Measurements from ENCODE around the gene WDR7. TPM values are rescaled to one million over a fixed set of nuclear protein-coding genes. Genes with fewer than 3 reads are reported as not detected.

WDR7 gene
- total and polyA plus RNA-seq, 3 donors from 2014 or later = 19.4 to 63.6 (median 35.9) TPM

DNA sequence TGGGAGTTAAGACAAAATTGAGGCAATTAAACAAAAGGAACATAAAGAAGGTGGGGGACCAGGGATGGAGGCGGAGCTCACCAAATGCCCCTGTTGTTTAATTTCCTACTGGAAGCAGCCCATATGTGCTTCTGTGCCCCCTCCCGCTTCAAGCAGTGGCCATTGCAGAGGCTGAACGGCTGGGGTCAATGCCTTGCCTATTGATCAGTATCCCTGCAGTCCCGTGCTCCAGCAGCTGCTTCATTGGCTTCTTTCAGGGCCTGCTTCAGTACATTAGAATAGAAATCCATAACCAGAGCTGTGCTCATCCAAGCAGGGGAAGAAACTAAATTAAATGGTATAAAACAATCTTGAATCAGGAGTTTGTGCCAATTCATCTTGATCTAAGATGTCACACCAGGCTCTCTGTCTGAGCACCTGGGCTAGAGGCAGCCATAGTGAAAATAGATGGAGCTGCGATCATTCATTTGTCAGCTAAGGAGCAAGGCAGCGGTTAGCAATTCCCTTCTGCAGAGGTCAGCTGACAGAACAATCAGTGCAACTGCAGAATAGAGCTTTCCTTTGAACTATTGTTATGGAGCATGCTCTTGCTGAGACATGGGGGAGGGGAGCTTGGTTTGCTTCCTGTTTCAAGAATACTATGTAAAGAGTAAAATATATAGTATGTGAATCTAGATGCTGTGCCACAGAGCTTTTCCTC is 222.4 kb downstream of the WDR7 start:
- 72 to 82% methylated on average over 6 of the region's 6 CpGs for WGBS, 2 donors
- no peak for TF ChIP-seq POLR2A (IDR thresholded peaks at IDR 0.05)
- TF ChIP-seq CTCF (IDR thresholded peaks at IDR 0.05) = no peak
- no peaks in the 10 kb centered on the region for H3K36me3 ChIP-seq (ENCODE audit: low read depth, missing control alignments)
- H3K4me3 ChIP-seq = no peak overlapping the region
- no peaks in the 10 kb centered on the region for H3K27me3 ChIP-seq
- H3K4me1 ChIP-seq = no peaks in the 10 kb centered on the region
- intact Hi-C loops (cut with DNase I; ENCODE audit: low total_unique reads) = no loop called here
- no peak overlapping the region for H3K27ac ChIP-seq
- no peak for DNase-seq
- no peaks in the 10 kb centered on the region for H3K9me3 ChIP-seq

DNA sequence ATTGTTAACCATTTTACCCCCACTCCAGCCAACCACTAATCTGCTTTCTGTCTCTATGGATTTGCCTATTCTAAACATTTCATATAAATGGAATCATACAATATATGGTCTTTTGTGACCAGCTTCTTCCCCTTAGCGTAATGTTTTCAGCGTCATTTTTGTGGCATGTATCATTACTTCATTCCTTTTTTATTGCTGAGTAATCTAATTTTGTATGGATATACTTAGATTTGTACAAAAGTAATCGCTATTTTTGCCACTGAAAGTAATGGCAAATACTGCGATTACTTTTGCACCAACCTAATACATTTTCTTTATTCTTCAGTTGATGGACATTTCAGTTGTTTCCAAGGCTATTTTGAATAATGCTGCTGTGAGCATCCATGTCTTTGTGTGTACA is 227.6 kb downstream of the WDR7 start:
- DNase-seq = no peak
- H3K9me3 ChIP-seq = no peaks in the 10 kb centered on the region
- H3K4me3 ChIP-seq = no peak overlapping the region
- intact Hi-C loops (cut with DNase I; ENCODE audit: low total_unique reads) = no loop called here
- no peaks in the 10 kb centered on the region for H3K4me1 ChIP-seq
- TF ChIP-seq CTCF (IDR thresholded peaks at IDR 0.05) (no peak), POLR2A (IDR thresholded peaks at IDR 0.05) (no peak)
- no peaks in the 10 kb centered on the region for H3K36me3 ChIP-seq (ENCODE audit: low read depth, missing control alignments)
- H3K27me3 ChIP-seq = no peaks in the 10 kb centered on the region
- 97 to 99% methylated on average over 4 of the region's 4 CpGs for WGBS, 2 donors
- H3K27ac ChIP-seq = no peak overlapping the region

DNA sequence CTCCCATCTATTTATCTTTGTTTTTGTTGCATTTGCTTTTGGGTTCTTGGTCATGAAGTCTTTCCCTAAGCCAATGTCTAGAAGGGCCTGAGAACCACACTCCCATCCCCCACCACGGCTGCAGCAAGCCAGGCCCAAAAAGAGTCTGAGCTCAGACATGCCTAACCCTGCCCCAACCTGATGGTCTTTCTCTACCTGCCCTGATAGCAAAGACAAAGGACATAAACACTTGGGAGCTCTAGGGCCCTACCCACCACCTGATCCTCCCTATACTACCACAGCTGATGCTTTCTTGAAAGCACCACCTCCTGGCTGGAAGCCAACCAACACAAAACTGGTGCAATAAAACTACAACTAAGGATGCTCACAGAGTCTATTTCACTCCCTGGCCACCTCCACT is 233.4 kb downstream of the WDR7 start:
- no peaks in the 10 kb centered on the region for H3K36me3 ChIP-seq (ENCODE audit: low read depth, missing control alignments)
- H3K4me3 ChIP-seq = no peak overlapping the region
- intact Hi-C loops (cut with DNase I; ENCODE audit: low total_unique reads) = no loop called here
- no peak for TF ChIP-seq POLR2A (IDR thresholded peaks at IDR 0.05)
- TF ChIP-seq CTCF (IDR thresholded peaks at IDR 0.05) = no peak
- 93 to 100% methylated on average over 1 of the region's 1 CpG for WGBS, 2 donors
- no peak for DNase-seq
- no peaks in the 10 kb centered on the region for H3K27me3 ChIP-seq
- no peaks in the 10 kb centered on the region for H3K9me3 ChIP-seq
- no peaks in the 10 kb centered on the region for H3K4me1 ChIP-seq
- H3K27ac ChIP-seq = no peak overlapping the region

- no peak for TF ChIP-seq CTCF (IDR thresholded peaks at IDR 0.05)
- no peak for TF ChIP-seq POLR2A (IDR thresholded peaks at IDR 0.05)
- WGBS, 2 donors = 83 to 84% methylated on average over 1 of the region's 1 CpG
- Histone ChIP-seq H3K9me3 (no peaks in the 10 kb centered on the region), H3K36me3 (ENCODE audit: low read depth, missing control alignments) (no peaks in the 10 kb centered on the region), H3K4me3 (no peak overlapping the region), H3K27me3 (no peaks in the 10 kb centered on the region), H3K27ac (no peak overlapping the region), H3K4me1 (no peaks in the 10 kb centered on the region)
- intact Hi-C loops (cut with DNase I; ENCODE audit: low total_unique reads) = no loop called here
- no peak for DNase-seq
These were observed 237.8 kb downstream of the WDR7 start for GRCh38 chr18:56888978-56889377.

DNA sequence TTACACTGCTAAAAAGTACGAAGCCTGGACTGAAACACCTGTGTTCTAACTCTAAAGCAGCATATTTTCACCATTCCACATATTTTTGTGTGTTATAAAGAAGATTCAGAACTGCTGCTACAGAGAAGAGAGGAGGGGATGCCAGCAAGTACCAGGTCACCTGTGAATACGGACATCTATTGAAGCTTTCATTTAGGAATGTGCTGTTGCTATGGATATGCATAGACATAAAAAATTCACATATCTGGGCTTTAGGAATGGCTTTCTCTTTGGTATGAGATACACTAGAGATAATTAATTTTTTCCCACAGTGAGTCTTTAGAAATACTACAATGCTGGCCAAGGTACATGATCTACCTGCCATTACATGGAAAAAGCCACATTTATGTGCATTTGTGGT is 238.5 kb downstream of the WDR7 start:
- 86 to 88% methylated on average over 2 of the region's 2 CpGs for WGBS, 2 donors
- DNase-seq = no peak
- H3K4me1 ChIP-seq = no peaks in the 10 kb centered on the region
- H3K4me3 ChIP-seq = no peak overlapping the region
- H3K36me3 ChIP-seq (ENCODE audit: low read depth, missing control alignments) = no peaks in the 10 kb centered on the region
- H3K27me3 ChIP-seq = no peaks in the 10 kb centered on the region
- intact Hi-C loops (cut with DNase I; ENCODE audit: low total_unique reads) = no loop called here
- TF ChIP-seq POLR2A (IDR thresholded peaks at IDR 0.05) (no peak), CTCF (IDR thresholded peaks at IDR 0.05) (no peak)
- no peak overlapping the region for H3K27ac ChIP-seq
- H3K9me3 ChIP-seq = no peaks in the 10 kb centered on the region

All from testis (tissue), 3 donors.